ENCODE results near the gene APH1B.

APH1B gene

DNA sequence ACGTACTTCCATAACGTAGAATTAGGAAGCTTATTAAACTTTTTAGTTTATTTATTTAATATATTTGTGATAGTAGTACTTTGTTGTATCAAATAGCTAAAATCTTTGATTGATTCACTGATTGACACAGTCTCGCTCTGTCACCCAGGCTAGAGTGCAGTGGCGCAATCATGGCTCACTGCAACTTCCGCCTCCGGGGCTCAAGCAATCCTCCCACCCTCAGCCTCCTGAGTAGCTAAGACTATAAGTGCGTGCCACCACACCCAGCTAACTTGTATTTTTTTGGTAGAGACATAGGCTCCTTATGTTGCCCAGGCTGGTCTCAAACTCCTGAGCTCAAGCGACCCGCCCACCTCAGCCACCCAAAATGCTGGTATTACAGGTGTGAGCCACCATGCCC lies 5.7 kb downstream of the APH1B start:
- H3K4me3 ChIP-seq (ENCODE audit: low read length): no peak overlapping the region
- H3K79me2 ChIP-seq (ENCODE audit: control insufficient read depth, insufficient read depth, low read length): no peaks in the 10 kb centered on the region
- no peak overlapping the region for H3K27ac ChIP-seq (ENCODE audit: low read depth, low read length)
- no peak overlapping the region for H3K18ac ChIP-seq (ENCODE audit: low read length)
- no peak overlapping the region for H3K23ac ChIP-seq (ENCODE audit: low read length)
- no peak overlapping the region for H2BK5ac ChIP-seq (ENCODE audit: low read length)
- H3K79me1 ChIP-seq (ENCODE audit: low read length): no peaks in the 10 kb centered on the region
- H3K9ac ChIP-seq (ENCODE audit: low read length): no peak overlapping the region
- no peak overlapping the region for H4K8ac ChIP-seq (ENCODE audit: low read depth, low read length)
- no peaks in the 10 kb centered on the region for H3K36me3 ChIP-seq (ENCODE audit: control insufficient read depth, insufficient read depth, low read length)
- no peak overlapping the region for H3K4ac ChIP-seq (ENCODE audit: low read depth, low read length)
- H3K4me1 ChIP-seq (ENCODE audit: control insufficient read depth, low read depth, low read length): no peaks in the 10 kb centered on the region
- no peak for DNase-seq
- H2BK15ac ChIP-seq (replicated peaks; ENCODE audit: low read depth): no peak overlapping the region
- no peak overlapping the region for H2BK120ac ChIP-seq (ENCODE audit: low read depth, low read length)
- no peak overlapping the region for H2AK5ac ChIP-seq (ENCODE audit: low read length)
- no peaks in the 10 kb centered on the region for H3K27me3 ChIP-seq (ENCODE audit: insufficient read depth, low read length, poor library complexity)
- H3K4me2 ChIP-seq (ENCODE audit: low read length): no peak overlapping the region
- no peak overlapping the region for H4K5ac ChIP-seq (ENCODE audit: low read length)
- no CpG with 5 or more reads among the region's 9 CpGs for WGBS (ENCODE audit: extremely low coverage, insufficient coverage, low lambda C conversion rate)
- H3K56ac ChIP-seq (ENCODE audit: low read length): no peak overlapping the region

DNA sequence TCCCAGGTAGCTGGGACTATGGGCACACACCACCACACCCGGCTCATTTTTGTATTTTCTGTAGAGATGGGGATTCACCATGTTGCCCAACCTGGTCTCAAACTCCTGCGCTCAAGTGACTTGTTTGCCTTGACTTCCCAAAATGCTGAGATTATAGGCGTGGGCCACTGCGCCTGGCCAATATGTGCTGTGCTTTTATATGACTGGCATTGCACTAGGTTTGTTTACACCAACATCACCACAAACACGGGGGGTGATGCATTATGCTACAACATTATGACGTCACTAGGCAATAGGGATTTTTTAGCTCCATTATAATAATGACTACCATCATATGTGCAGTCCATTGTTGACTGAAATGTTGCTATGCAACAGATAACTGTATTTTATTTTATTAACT lies 6.9 kb downstream of the APH1B start:
- H3K27ac ChIP-seq (ENCODE audit: low read depth, low read length): no peak overlapping the region
- H3K23ac ChIP-seq (ENCODE audit: low read length): no peak overlapping the region
- no peak overlapping the region for H4K8ac ChIP-seq (ENCODE audit: low read depth, low read length)
- no CpG with 5 or more reads among the region's 6 CpGs for WGBS (ENCODE audit: extremely low coverage, insufficient coverage, low lambda C conversion rate)
- H3K4me2 ChIP-seq (ENCODE audit: low read length): no peak overlapping the region
- H3K56ac ChIP-seq (ENCODE audit: low read length): no peak overlapping the region
- no peaks in the 10 kb centered on the region for H3K79me1 ChIP-seq (ENCODE audit: low read length)
- H3K18ac ChIP-seq (ENCODE audit: low read length): no peak overlapping the region
- H3K36me3 ChIP-seq (ENCODE audit: control insufficient read depth, insufficient read depth, low read length): no peaks in the 10 kb centered on the region
- H4K5ac ChIP-seq (ENCODE audit: low read length): no peak overlapping the region
- H3K4ac ChIP-seq (ENCODE audit: low read depth, low read length): no peak overlapping the region
- no peak for DNase-seq
- H3K9ac ChIP-seq (ENCODE audit: low read length): no peak overlapping the region
- no peaks in the 10 kb centered on the region for H3K79me2 ChIP-seq (ENCODE audit: control insufficient read depth, insufficient read depth, low read length)
- no peak overlapping the region for H3K4me3 ChIP-seq (ENCODE audit: low read length)
- no peak overlapping the region for H2BK5ac ChIP-seq (ENCODE audit: low read length)
- no peaks in the 10 kb centered on the region for H3K27me3 ChIP-seq (ENCODE audit: insufficient read depth, low read length, poor library complexity)
- H2BK120ac ChIP-seq (ENCODE audit: low read depth, low read length): no peak overlapping the region
- no peak overlapping the region for H2AK5ac ChIP-seq (ENCODE audit: low read length)
- H3K4me1 ChIP-seq (ENCODE audit: control insufficient read depth, low read depth, low read length): no peaks in the 10 kb centered on the region
- no peak overlapping the region for H2BK15ac ChIP-seq (replicated peaks; ENCODE audit: low read depth)

DNA sequence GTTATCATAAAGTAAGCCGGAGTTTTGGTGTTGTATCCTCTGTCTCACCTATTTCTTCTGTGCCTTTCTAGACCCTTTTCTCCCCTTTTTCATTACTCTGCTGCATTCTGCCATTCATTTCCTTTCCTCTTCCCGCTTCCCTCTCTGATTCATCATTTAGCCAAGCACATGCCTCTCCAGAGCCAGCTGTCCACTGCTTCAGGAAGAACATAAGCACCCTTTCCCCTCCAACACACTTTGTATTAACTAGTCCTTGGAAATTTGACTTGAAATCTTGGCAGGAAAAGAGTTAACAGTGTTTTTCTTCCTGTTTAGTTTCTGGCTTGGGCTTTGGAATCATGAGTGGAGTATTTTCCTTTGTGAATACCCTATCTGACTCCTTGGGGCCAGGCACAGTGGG lies 9.7 kb downstream of the APH1B start:
- Histone ChIP-seq H2BK5ac (ENCODE audit: low read length) (no peak overlapping the region), H3K9ac (ENCODE audit: low read length) (no peak overlapping the region), H3K79me2 (ENCODE audit: control insufficient read depth, insufficient read depth, low read length) (no peaks in the 10 kb centered on the region), H3K79me1 (ENCODE audit: low read length) (no peaks in the 10 kb centered on the region), H3K4me3 (ENCODE audit: low read length) (no peak overlapping the region), H3K27ac (ENCODE audit: low read depth, low read length) (no peak overlapping the region), H3K27me3 (ENCODE audit: insufficient read depth, low read length, poor library complexity) (no peaks in the 10 kb centered on the region), H2AK5ac (ENCODE audit: low read length) (no peak overlapping the region), H2BK120ac (ENCODE audit: low read depth, low read length) (no peak overlapping the region), H3K23ac (ENCODE audit: low read length) (no peak overlapping the region), H4K5ac (ENCODE audit: low read length) (no peak overlapping the region), H3K4ac (ENCODE audit: low read depth, low read length) (no peak overlapping the region), H3K36me3 (ENCODE audit: control insufficient read depth, insufficient read depth, low read length) (no peaks in the 10 kb centered on the region), H2BK15ac (replicated peaks; ENCODE audit: low read depth) (no peak overlapping the region), H3K56ac (ENCODE audit: low read length) (no peak overlapping the region), H3K4me1 (ENCODE audit: control insufficient read depth, low read depth, low read length) (no peaks in the 10 kb centered on the region), H3K4me2 (ENCODE audit: low read length) (no peak overlapping the region), H4K8ac (ENCODE audit: low read depth, low read length) (no peak overlapping the region), H3K18ac (ENCODE audit: low read length) (no peak overlapping the region)
- no peak for DNase-seq
- WGBS (ENCODE audit: extremely low coverage, insufficient coverage, low lambda C conversion rate): no CpG with 5 or more reads among the region's 2 CpGs

DNA sequence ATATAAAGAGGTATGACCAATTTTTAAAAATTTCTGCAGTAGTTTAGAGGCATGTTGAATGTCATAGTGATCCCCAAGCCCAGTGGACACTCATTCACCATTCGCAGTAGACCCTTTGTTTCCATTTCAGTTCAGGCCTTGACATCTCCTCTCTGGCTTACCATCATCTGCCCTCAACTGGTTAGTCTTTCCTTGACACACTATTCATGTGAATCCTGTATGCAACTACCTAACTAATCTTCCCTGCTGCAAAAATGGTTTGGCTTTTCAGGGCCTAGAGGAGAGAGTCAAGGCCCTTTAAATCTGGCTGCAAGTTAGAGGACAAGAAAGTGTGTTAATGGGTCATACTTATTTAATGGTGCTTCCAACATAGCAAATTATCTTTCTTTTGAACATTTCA lies 10.9 kb downstream of the APH1B start:
- no peak overlapping the region for H3K4me2 ChIP-seq (ENCODE audit: low read length)
- no peaks in the 10 kb centered on the region for H3K4me1 ChIP-seq (ENCODE audit: control insufficient read depth, low read depth, low read length)
- no peaks in the 10 kb centered on the region for H3K36me3 ChIP-seq (ENCODE audit: control insufficient read depth, insufficient read depth, low read length)
- peak overlapping the region; percentile 78 for H2BK15ac ChIP-seq (replicated peaks; ENCODE audit: low read depth)
- H3K56ac ChIP-seq (ENCODE audit: low read length): no peak overlapping the region
- H3K4ac ChIP-seq (ENCODE audit: low read depth, low read length): no peak overlapping the region
- H3K27ac ChIP-seq (ENCODE audit: low read depth, low read length): no peak overlapping the region
- no peak overlapping the region for H3K4me3 ChIP-seq (ENCODE audit: low read length)
- no peaks in the 10 kb centered on the region for H3K79me1 ChIP-seq (ENCODE audit: low read length)
- DNase-seq: no peak
- no peak overlapping the region for H4K5ac ChIP-seq (ENCODE audit: low read length)
- H3K9ac ChIP-seq (ENCODE audit: low read length): no peak overlapping the region
- no peaks in the 10 kb centered on the region for H3K27me3 ChIP-seq (ENCODE audit: insufficient read depth, low read length, poor library complexity)
- no peak overlapping the region for H3K23ac ChIP-seq (ENCODE audit: low read length)
- WGBS (ENCODE audit: extremely low coverage, insufficient coverage, low lambda C conversion rate): no CpG with 5 or more reads among the region's 1 CpG
- H2BK120ac ChIP-seq (ENCODE audit: low read depth, low read length): no peak overlapping the region
- no peak overlapping the region for H2BK5ac ChIP-seq (ENCODE audit: low read length)
- no peaks in the 10 kb centered on the region for H3K79me2 ChIP-seq (ENCODE audit: control insufficient read depth, insufficient read depth, low read length)
- H4K8ac ChIP-seq (ENCODE audit: low read depth, low read length): no peak overlapping the region
- no peak overlapping the region for H2AK5ac ChIP-seq (ENCODE audit: low read length)
- H3K18ac ChIP-seq (ENCODE audit: low read length): no peak overlapping the region

DNA sequence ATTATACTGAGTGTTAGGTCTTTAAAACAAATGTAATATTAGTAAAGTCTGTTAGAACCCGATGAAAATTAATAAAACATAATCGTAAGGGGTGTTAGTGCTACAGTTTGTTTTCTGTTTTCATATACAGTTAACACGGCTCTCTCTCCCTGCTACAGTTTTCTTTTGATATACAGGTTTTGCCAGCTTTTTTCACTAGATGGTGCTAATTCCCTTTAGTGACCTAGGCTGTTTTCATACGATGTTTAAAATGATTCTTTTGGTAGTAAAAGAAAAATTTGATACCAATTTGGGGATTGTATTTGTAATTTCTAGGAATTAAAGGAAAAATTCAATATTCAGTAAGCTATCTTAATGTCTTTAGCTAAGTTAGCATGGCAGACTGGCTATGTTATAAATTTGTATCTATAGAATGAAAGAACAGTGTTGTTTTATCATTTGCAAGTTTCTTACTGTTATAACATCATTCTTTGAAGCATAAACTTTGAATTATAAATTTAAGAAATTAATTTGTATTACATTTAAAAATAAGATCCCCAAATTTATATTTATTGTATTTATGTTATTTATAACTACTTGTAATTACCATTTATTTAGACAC lies 11.5 kb downstream of the APH1B start:
- H4K5ac ChIP-seq (ENCODE audit: low read length): no peak overlapping the region
- DNase-seq: peak; percentile 53
- no peak overlapping the region for H3K9ac ChIP-seq (ENCODE audit: low read length)
- H3K23ac ChIP-seq (ENCODE audit: low read length): no peak overlapping the region
- no peak overlapping the region for H3K56ac ChIP-seq (ENCODE audit: low read length)
- no peak overlapping the region for H4K8ac ChIP-seq (ENCODE audit: low read depth, low read length)
- H3K4me3 ChIP-seq (ENCODE audit: low read length): no peak overlapping the region
- no peak overlapping the region for H2BK15ac ChIP-seq (replicated peaks; ENCODE audit: low read depth)
- H3K4ac ChIP-seq (ENCODE audit: low read depth, low read length): no peak overlapping the region
- no peaks in the 10 kb centered on the region for H3K36me3 ChIP-seq (ENCODE audit: control insufficient read depth, insufficient read depth, low read length)
- H3K4me1 ChIP-seq (ENCODE audit: control insufficient read depth, low read depth, low read length): no peaks in the 10 kb centered on the region
- no peak overlapping the region for H3K27ac ChIP-seq (ENCODE audit: low read depth, low read length)
- no CpG with 5 or more reads among the region's 4 CpGs for WGBS (ENCODE audit: extremely low coverage, insufficient coverage, low lambda C conversion rate)
- no peak overlapping the region for H2BK5ac ChIP-seq (ENCODE audit: low read length)
- H3K79me1 ChIP-seq (ENCODE audit: low read length): no peaks in the 10 kb centered on the region
- H3K27me3 ChIP-seq (ENCODE audit: insufficient read depth, low read length, poor library complexity): no peaks in the 10 kb centered on the region
- H2BK120ac ChIP-seq (ENCODE audit: low read depth, low read length): no peak overlapping the region
- no peaks in the 10 kb centered on the region for H3K79me2 ChIP-seq (ENCODE audit: control insufficient read depth, insufficient read depth, low read length)
- H3K4me2 ChIP-seq (ENCODE audit: low read length): no peak overlapping the region
- H3K18ac ChIP-seq (ENCODE audit: low read length): no peak overlapping the region
- no peak overlapping the region for H2AK5ac ChIP-seq (ENCODE audit: low read length)

DNA sequence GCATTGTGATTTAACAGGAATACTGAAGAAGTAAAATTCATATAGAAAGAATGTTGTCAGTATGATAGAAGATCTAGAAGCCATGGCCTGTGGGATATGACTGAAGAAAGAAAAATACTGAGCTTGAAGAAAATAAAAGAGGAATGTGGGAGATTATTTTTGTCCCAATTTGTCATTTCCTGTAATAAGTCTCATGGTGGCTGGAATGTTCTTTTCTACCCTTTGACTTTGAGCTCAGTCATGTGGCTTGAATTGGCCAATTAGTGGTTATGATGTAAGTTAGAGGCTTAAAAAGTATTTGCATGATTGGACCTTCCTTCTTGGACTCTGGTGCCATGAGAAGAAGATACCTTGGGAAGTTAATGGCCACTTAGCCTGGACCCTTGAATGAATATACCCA lies 14.1 kb downstream of the APH1B start:
- Histone ChIP-seq H3K79me1 (ENCODE audit: low read length) (no peaks in the 10 kb centered on the region), H3K18ac (ENCODE audit: low read length) (peak overlapping the region; percentile 68), H2BK15ac (replicated peaks; ENCODE audit: low read depth) (no peak overlapping the region), H4K8ac (ENCODE audit: low read depth, low read length) (no peak overlapping the region), H3K4me2 (ENCODE audit: low read length) (no peak overlapping the region), H2BK120ac (ENCODE audit: low read depth, low read length) (no peak overlapping the region), H3K4ac (ENCODE audit: low read depth, low read length) (no peak overlapping the region), H3K36me3 (ENCODE audit: control insufficient read depth, insufficient read depth, low read length) (no peaks in the 10 kb centered on the region), H3K4me1 (ENCODE audit: control insufficient read depth, low read depth, low read length) (no peaks in the 10 kb centered on the region), H2AK5ac (ENCODE audit: low read length) (no peak overlapping the region), H3K4me3 (ENCODE audit: low read length) (no peak overlapping the region), H3K56ac (ENCODE audit: low read length) (no peak overlapping the region), H3K9ac (ENCODE audit: low read length) (no peak overlapping the region), H3K27me3 (ENCODE audit: insufficient read depth, low read length, poor library complexity) (no peaks in the 10 kb centered on the region), H3K27ac (ENCODE audit: low read depth, low read length) (no peak overlapping the region), H3K23ac (ENCODE audit: low read length) (no peak overlapping the region), H3K79me2 (ENCODE audit: control insufficient read depth, insufficient read depth, low read length) (no peaks in the 10 kb centered on the region), H4K5ac (ENCODE audit: low read length) (no peak overlapping the region), H2BK5ac (ENCODE audit: low read length) (no peak overlapping the region)
- no peak for DNase-seq

Measured in mesendoderm (in vitro differentiated cells).